K562 (cell line): ENCODE measurements around the gene SEPTIN14. TPM values are rescaled to one million over a fixed set of nuclear protein-coding genes. Genes with fewer than 3 reads are reported as not detected.

Experiments
- ATAC-seq: fragments of 200-7000 bp; cut with Tn5 transposase; 3 replicates; pipeline ENCODE4 v1.9.1; 2020; ENCODE audit warnings: moderate library complexity
- BruUV-seq: library from RNA; stranded (reverse); fragments of 400-500 nt; replicated peaks from 2 replicates; lab custom pipeline; 2021; lab: Mats Ljungman, UMichigan
- CTCF ChIA-PET: fragments of 300-600 bp; formaldehyde crosslinking; extraction: SDS; loops from one replicate; lab custom pipeline; 2021; ENCODE audit warnings: low intra/inter-chr PET ratio; lab: Yijun Ruan, JAX
- POLR2A ChIA-PET: fragments of 300-600, 350-650 bp; sonication (Branson Sonifier 250); formaldehyde crosslinking; extraction: SDS; loops from one replicate; lab custom pipeline; 2021; ENCODE audit warnings: antibody characterized with exemption, inconsistent platforms; lab: Yijun Ruan, JAX
- DNase-seq, 4 experiments: peaks; one replicate each; pipeline versions ENCODE4 v3.0.0 to v3.0.0-alpha.2; 2011 to 2018; ENCODE audit warnings: low spot score in 3 of 4, mixed read lengths in 3 of 4; ENCODE audit errors: extremely low read depth in 1 of 4
- FAIRE-seq: peaks from 2 replicates; lab custom pipeline; 2011; peaks lifted over from hg19 to GRCh38; lab: Jason Lieb, UNC
- H2AFZ ChIP-seq: 2 replicates; pipeline ENCODE4 v1.6.0; 2011; ENCODE audit warnings: low read depth, low read length, control low read depth, inconsistent platforms
- H3K27ac ChIP-seq: fragments of 200-600 bp; 3 replicates; pipeline ENCODE4 v1.8.0; 2011; ENCODE audit warnings: low read depth, mild to moderate bottlenecking, control low read depth, inconsistent platforms, low read length, moderate library complexity, mixed read lengths; ENCODE audit errors: extremely low read depth
- H3K27me3 ChIP-seq, 2 experiments: fragments of 300-600 bp in 1 of 2; 2 replicates in 1 of 2; 3 replicates in 1 of 2; pipeline versions ENCODE4 v1.6.0 to v1.8.0; 2011; ENCODE audit warnings: inconsistent platforms in 2 of 2, low read length in 2 of 2, mild to moderate bottlenecking in 1 of 2, mixed read lengths in 1 of 2, moderate library complexity in 1 of 2; ENCODE audit not compliant: control insufficient read depth in 2 of 2, insufficient read depth in 2 of 2
- H3K36me3 ChIP-seq: fragments of 300-600 bp; 3 replicates; pipeline ENCODE4 v1.8.0; 2011; ENCODE audit warnings: mild to moderate bottlenecking, low read length, inconsistent platforms; ENCODE audit not compliant: control insufficient read depth, insufficient read depth
- H3K4me1 ChIP-seq, 2 experiments: fragments of 200-600 bp in 1 of 2; replicated peaks in 1 of 2; 2 replicates in 1 of 2; 3 replicates in 1 of 2; pipeline versions ENCODE4 v1.5.1 to v1.8.0; 2011; ENCODE audit warnings: inconsistent platforms in 2 of 2, low read length in 2 of 2, mild to moderate bottlenecking in 1 of 2, mixed read lengths in 1 of 2, moderate library complexity in 1 of 2; ENCODE audit not compliant: control insufficient read depth in 2 of 2, insufficient read depth in 2 of 2
- H3K4me2 ChIP-seq: 2 replicates; pipeline ENCODE4 v1.6.1; 2011; ENCODE audit warnings: low read length, control low read depth, inconsistent platforms, mixed read lengths; ENCODE audit not compliant: insufficient read depth
- H3K4me3 ChIP-seq: fragments of 200-600 bp; sonication (generic), shearing (Covaris generic); 2 replicates; pipeline ENCODE4 v1.5.1; 2016; ENCODE audit warnings: control low read depth, inconsistent platforms
- H3K79me2 ChIP-seq: fragments of 200-600 bp; 3 replicates; pipeline ENCODE4 v1.8.0; 2011; ENCODE audit warnings: low read length, inconsistent platforms; ENCODE audit not compliant: control insufficient read depth, insufficient read depth
- H3K9ac ChIP-seq, 2 experiments: 2 replicates each; pipeline versions ENCODE4 v1.6.0 to v1.6.1; 2011; ENCODE audit warnings: low read depth in 2 of 2, low read length in 2 of 2, control low read depth in 1 of 2, inconsistent platforms in 1 of 2, mild to moderate bottlenecking in 1 of 2, mixed read lengths in 1 of 2; ENCODE audit not compliant: insufficient read depth in 1 of 2
- H3K9me1 ChIP-seq: one replicate; pipeline ENCODE4 v1.6.0; 2011; ENCODE audit warnings: inconsistent platforms, mild to moderate bottlenecking, low read length, moderate library complexity; ENCODE audit not compliant: control insufficient read depth, insufficient read depth
- H3K9me3 ChIP-seq: replicated peaks from 2 replicates; pipeline ENCODE4 v1.5.1; 2011; ENCODE audit warnings: low read depth, low read length, inconsistent platforms; ENCODE audit not compliant: control insufficient read depth, insufficient read depth
- H4K20me1 ChIP-seq: replicated peaks from 2 replicates; pipeline ENCODE4 v1.6.1; 2011; ENCODE audit warnings: low read length, inconsistent platforms, mixed read lengths; ENCODE audit not compliant: control insufficient read depth, insufficient read depth
- CEBPB ChIP-seq: fragments of 450-650 bp; IDR thresholded peaks from 2 replicates; pipeline ENCODE4 v1.6.1; 2016; ENCODE audit warnings: missing genetic modification characterization, missing compliant biosample characterization
- CREB1 ChIP-seq, 2 experiments: sonication (generic) in 1 of 2; formaldehyde crosslinking in 1 of 2; IDR thresholded peaks; 2 replicates each; pipeline versions ENCODE4 v1.6.1 to v1.8.0; 2012 to 2022; ENCODE audit warnings: inconsistent platforms in 1 of 2, mild to moderate bottlenecking in 1 of 2, missing genetic modification reagents in 1 of 2, moderate library complexity in 1 of 2
- DEAF1 ChIP-seq: fragments of 450-650 bp; formaldehyde crosslinking; IDR thresholded peaks from 2 replicates; pipeline ENCODE4 v1.4.0; 2020; ENCODE audit warnings: mild to moderate bottlenecking, moderate library complexity
- EGR1 ChIP-seq: fragments of 450-650 bp; conservative IDR thresholded peaks from 2 replicates; pipeline ENCODE4 v1.6.1; 2017; ENCODE audit warnings: mild to moderate bottlenecking
- ETS1 ChIP-seq: conservative IDR thresholded peaks from 2 replicates; pipeline ENCODE4 v1.6.1; 2011; ENCODE audit warnings: low read depth, mild to moderate bottlenecking, low read length; ENCODE audit not compliant: control insufficient read depth
- HMGN3 ChIP-seq: IDR thresholded peaks from 2 replicates; pipeline ENCODE4 v1.6.1; 2011; ENCODE audit warnings: borderline replicate concordance, low read depth, mild to moderate bottlenecking, mixed read lengths, low read length; ENCODE audit not compliant: insufficient read length; ENCODE audit errors: extremely low read depth
- MBD1 ChIP-seq: fragments of 250-450 bp; sonication (Bioruptor Pico); IDR thresholded peaks from 2 replicates; pipeline ENCODE4 v1.8.0; 2022; ENCODE audit warnings: inconsistent platforms
- PHB ChIP-seq: fragments of 250-450 bp; sonication (Bioruptor Pico); IDR thresholded peaks from 2 replicates; pipeline ENCODE4 v1.5.0; 2021
- RCOR1 ChIP-seq, 2 experiments: IDR thresholded peaks; 2 replicates each; pipeline ENCODE4 v1.6.1; 2012; ENCODE audit warnings: low read depth in 2 of 2, low read length in 2 of 2, borderline replicate concordance in 1 of 2, improper control_type of control experiment in 1 of 2
- SMARCA5 ChIP-seq: fragments of 450-650 bp; IDR thresholded peaks from 2 replicates; pipeline ENCODE4 v1.6.1; 2016
- ZNF280A ChIP-seq: fragments of 450-650 bp; IDR thresholded peaks from 2 replicates; pipeline ENCODE4 v1.6.1; 2018; ENCODE audit warnings: mild to moderate bottlenecking, low read depth; ENCODE audit not compliant: partially characterized antibody
- ZNF398 ChIP-seq: fragments of 250-450 bp; sonication (Bioruptor Pico); IDR thresholded peaks from 2 replicates; pipeline ENCODE4 v1.8.0; 2021; ENCODE audit warnings: moderate library complexity, mild to moderate bottlenecking, inconsistent platforms
- ZNF695 ChIP-seq: fragments of 450-650 bp; formaldehyde crosslinking; IDR thresholded peaks from 2 replicates; pipeline ENCODE4 v1.4.0; 2020; ENCODE audit warnings: mild to moderate bottlenecking, moderate library complexity
- ZNF764 ChIP-seq: fragments of 250-450 bp; sonication (Bioruptor Pico); IDR thresholded peaks from 2 replicates; pipeline ENCODE4 v1.4.0; 2020; ENCODE audit warnings: low read depth, mild to moderate bottlenecking, moderate library complexity
- ZNF77 ChIP-seq: fragments of 250-450 bp; sonication (Bioruptor Pico); IDR thresholded peaks from 2 replicates; pipeline ENCODE4 v1.5.0; 2020
- WGBS: fragments of 100-300 bp; shearing (Covaris generic); methylation state at CpG from one replicate; pipeline ENCODE4 v1.1.6; 2016; ENCODE audit warnings: low coverage, mixed read lengths; ENCODE audit not compliant: insufficient coverage; ENCODE audit errors: missing lambda C conversion rate; 5-methylcytosine and 5-hydroxymethylcytosine counted together
- in situ Hi-C: fragments of 300-500 bp; cut with MboI; formaldehyde crosslinking; loops from 4 replicates; pipeline ENCODE4 v1.15.0; 2018; ENCODE audit warnings: inconsistent platforms, mixed read lengths
- intact Hi-C: fragments of 100-400 bp; cut with micrococcal nuclease; formaldehyde crosslinking; loops from 2 replicates; pipeline ENCODE4 v1.14.2; 2022
- polyA plus RNA-seq, 8 experiments: library from polyadenylated mRNA; depleted of rRNA in 4 of 8; stranded (reverse) in 5 of 8; unstranded in 3 of 8; fragments of >200 nt; fragmentation: Nextera tagmentation in 2 of 8; fragmentation: Illumina TruSeq in 1 of 8; extraction: Ambion mirVana in 2 of 8; extraction: Trizol in 1 of 8; gene quantifications; 2 replicates each; pipeline versions ENCODE4 v1.2.1 to v1.2.3, GENCODE V29; 2011 to 2014; ENCODE audit warnings: inconsistent platforms in 1 of 8, missing spikeins in 1 of 8
- total RNA-seq, 7 experiments: library from RNA; depleted of rRNA in 6 of 7; stranded (reverse); fragments of >200 nt in 6 of 7; fragmentation: Illumina TruSeq in 2 of 7; extraction: Trizol in 2 of 7; gene quantifications; 2 replicates each; pipeline versions ENCODE4 v1.2.1 to v1.2.3, GENCODE V29; 2011 to 2021; ENCODE audit warnings: low replicate concordance in 1 of 7

Gene SEPTIN14
- total and polyA plus RNA-seq, 9 of the 15 experiments (the other 6 are each of a cell fraction or from before 2014, with no cell fraction given), result 0.04 to 0.10 (median 0.04) TPM; not detected in 1

GRCh38 chr7:55877308-55877707 is 14.8 kb upstream of the SEPTIN14 start:
- in situ Hi-C loops, result no loop called here
- H3K27me3 ChIP-seq, result peaks cover 11 to 15% of the 10 kb centered on the region in 2 experiments
- no peaks in the 10 kb centered on the region; a peak in 2 of 5 replicates for H3K4me1 ChIP-seq
- no peak for DNase-seq
- no peak for ATAC-seq
- no peak overlapping the region for H3K9ac ChIP-seq
- H3K9me3 ChIP-seq, result no peaks in the 10 kb centered on the region
- H3K4me2 ChIP-seq, result no peak overlapping the region
- H4K20me1 ChIP-seq, result no peaks in the 10 kb centered on the region
- no peaks in the 10 kb centered on the region for H3K79me2 ChIP-seq
- POLR2A ChIA-PET, result no interaction called here
- CTCF ChIA-PET, result no interaction called here
- intact Hi-C loops, result no loop called here
- no peak for FAIRE-seq
- H2AFZ ChIP-seq, result no peak overlapping the region
- 4% methylated on average over 6 of the region's 6 CpGs for WGBS
- H3K9me1 ChIP-seq, result no peaks in the 10 kb centered on the region
- H3K4me3 ChIP-seq, result no peak overlapping the region
- no peaks in the 10 kb centered on the region for H3K36me3 ChIP-seq
- BruUV-seq, result no TSS peak
- H3K27ac ChIP-seq, result no peak overlapping the region
- TF ChIP-seq HMGN3 (no peak), SMARCA5 (no peak), CEBPB (tag) (no peak), DEAF1 (no peak), ETS1 (no peak), ZNF280A (no peak), CREB1 (IDR thresholded peaks at IDR 0.05) (no peak), CREB1 (CRISPR knock-in tag; IDR thresholded peaks at IDR 0.05) (no peak), ZNF77 (no peak), ZNF764 (no peak), ZNF398 (CRISPR knock-in tag) (no peak), MBD1 (CRISPR knock-in tag) (no peak), PHB (CRISPR knock-in tag) (no peak), EGR1 (no peak), RCOR1 (IDR thresholded peaks at IDR 0.05; ENCODE audit: borderline replicate concordance in 1 of 2, low read depth in 2 of 2, low read length in 2 of 2) (no peak), ZNF695 (CRISPR knock-in tag) (no peak)
